Activated T-helper 1 cell treated with anti-CD3 and anti-CD28 coated beads, Interleukin-12 subunit alpha, Interleukin-12 subunit beta, Interleukin-2, Interleukin-4 antibody, amounts not matched to agents 30 ng/mL and 10 ng/mL and 1 ng/mL, durations not matched to agents 14 hours and 24 hours and 36 hours (primary cell): ENCODE measurements around the gene TMEM108. TPM values are rescaled to one million over a fixed set of nuclear protein-coding genes. Genes with fewer than 3 reads are reported as not detected.

Experiments
- DNase-seq: peaks from one replicate; pipeline ENCODE4 v3.0.0; 2021; ENCODE audit warnings: low spot score
- H3K27ac Mint-ChIP-seq: one replicate; pipeline ENCODE4 v1.8.0; 2021; ENCODE audit warnings: mild to moderate bottlenecking, mixed read lengths
- H3K27me3 Mint-ChIP-seq: one replicate; pipeline ENCODE4 v1.8.0; 2022; ENCODE audit warnings: mild to moderate bottlenecking, moderate library complexity, mixed read lengths; ENCODE audit not compliant: insufficient read depth
- H3K36me3 Mint-ChIP-seq: one replicate; pipeline ENCODE4 v1.8.0; 2021; ENCODE audit warnings: low read depth, mixed read lengths
- H3K4me1 Mint-ChIP-seq: one replicate; pipeline ENCODE4 v1.8.0; 2021; ENCODE audit warnings: low read depth, mixed read lengths
- H3K4me3 Mint-ChIP-seq: one replicate; pipeline ENCODE4 v1.8.0; 2021; ENCODE audit warnings: mild to moderate bottlenecking, moderate library complexity, mixed read lengths
- H3K9me3 Mint-ChIP-seq: one replicate; pipeline ENCODE4 v1.8.0; 2021; ENCODE audit warnings: mixed read lengths
- intact Hi-C: fragments of 100-400 bp; cut with micrococcal nuclease; formaldehyde crosslinking; loops from one replicate; pipeline ENCODE4 v1.15.1; 2024
- total RNA-seq: library from RNA; stranded (reverse); gene quantifications from 2 replicates; pipeline ENCODE4 v1.2.3, GENCODE V29; 2022

TMEM108 gene
- total RNA-seq, 1 donor from 2014 or later: not detected

GRCh38 chr3:133196527-133196926 is 158.3 kb downstream of the TMEM108 start:
- Mint-ChIP-seq H3K9me3 (peaks cover 2% of the 10 kb centered on the region), H3K27me3 (peaks cover 5% of the 10 kb centered on the region), H3K36me3 (no peaks in the 10 kb centered on the region), H3K27ac (no peak overlapping the region), H3K4me3 (no peak overlapping the region), H3K4me1 (no peaks in the 10 kb centered on the region)
- no peak for DNase-seq
- intact Hi-C loops: no loop called here

DNA sequence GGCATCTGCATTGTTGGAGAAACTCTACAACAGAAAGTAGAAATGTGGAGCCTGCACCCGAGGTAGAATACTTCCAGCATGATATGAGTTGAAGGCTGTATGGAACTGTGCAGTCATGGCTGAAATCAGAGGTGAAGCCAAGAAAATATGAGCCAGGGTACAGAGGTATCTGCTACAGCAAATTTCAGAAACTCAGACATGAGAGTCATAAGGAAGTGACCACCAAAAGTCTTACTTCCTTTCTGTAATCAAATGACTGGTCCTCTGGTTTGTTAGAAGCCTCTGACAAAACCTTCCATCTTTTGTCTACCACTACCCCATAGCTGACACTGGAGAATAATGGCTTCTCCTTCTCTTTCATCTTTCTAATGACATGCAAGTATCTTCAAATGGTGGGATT is 159.4 kb downstream of the TMEM108 start:
- DNase-seq: no peak
- H3K36me3 Mint-ChIP-seq: no peaks in the 10 kb centered on the region
- no peak overlapping the region for H3K27ac Mint-ChIP-seq
- peaks cover 7% of the 10 kb centered on the region for H3K9me3 Mint-ChIP-seq
- peaks cover 3% of the 10 kb centered on the region for H3K27me3 Mint-ChIP-seq
- no peaks in the 10 kb centered on the region for H3K4me1 Mint-ChIP-seq
- intact Hi-C loops: no loop called here
- H3K4me3 Mint-ChIP-seq: no peak overlapping the region

DNA sequence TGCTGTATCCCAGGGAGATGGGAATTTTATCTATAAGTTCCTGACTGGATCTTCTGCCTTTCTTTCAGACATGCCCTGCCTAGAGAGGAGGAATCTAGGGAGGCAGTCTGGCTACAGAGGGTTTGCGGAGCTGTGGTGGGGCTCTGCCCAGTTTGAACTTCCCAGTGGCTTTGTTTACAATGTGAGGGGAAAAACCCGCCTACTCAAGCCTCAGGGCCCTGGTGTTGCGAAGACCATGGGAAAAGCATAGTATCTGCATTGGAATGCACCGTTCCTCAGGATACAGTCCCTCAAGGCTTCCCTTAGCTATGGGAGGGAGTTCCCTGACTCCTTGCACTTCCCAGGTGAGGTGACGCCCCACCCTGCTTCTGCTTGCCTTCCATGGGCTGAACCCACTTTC is 168.7 kb downstream of the TMEM108 start:
- peaks cover 7% of the 10 kb centered on the region for H3K27me3 Mint-ChIP-seq
- no peak overlapping the region for H3K27ac Mint-ChIP-seq
- intact Hi-C loops: loop anchor here (5.0 kb wide), 1 partner anchor 365 kb away; the partner anchor contains the start of gene CDV3
- peaks cover 7% of the 10 kb centered on the region for H3K9me3 Mint-ChIP-seq
- H3K36me3 Mint-ChIP-seq: peaks cover 2% of the 10 kb centered on the region
- no peak overlapping the region for H3K4me3 Mint-ChIP-seq
- DNase-seq: no peak
- H3K4me1 Mint-ChIP-seq: peaks cover 21% of the 10 kb centered on the region

- Mint-ChIP-seq H3K9me3 (peaks cover 6% of the 10 kb centered on the region), H3K4me1 (peaks cover 21% of the 10 kb centered on the region), H3K4me3 (no peak overlapping the region), H3K27ac (no peak overlapping the region), H3K27me3 (peaks cover 7% of the 10 kb centered on the region), H3K36me3 (peaks cover 2% of the 10 kb centered on the region)
- DNase-seq: no peak
- intact Hi-C loops: loop anchor here (5.0 kb wide), 1 partner anchor 364 kb away; the partner anchor contains the start of gene CDV3
These were observed 170.0 kb downstream of the TMEM108 start for GRCh38 chr3:133208184-133208583.

DNA sequence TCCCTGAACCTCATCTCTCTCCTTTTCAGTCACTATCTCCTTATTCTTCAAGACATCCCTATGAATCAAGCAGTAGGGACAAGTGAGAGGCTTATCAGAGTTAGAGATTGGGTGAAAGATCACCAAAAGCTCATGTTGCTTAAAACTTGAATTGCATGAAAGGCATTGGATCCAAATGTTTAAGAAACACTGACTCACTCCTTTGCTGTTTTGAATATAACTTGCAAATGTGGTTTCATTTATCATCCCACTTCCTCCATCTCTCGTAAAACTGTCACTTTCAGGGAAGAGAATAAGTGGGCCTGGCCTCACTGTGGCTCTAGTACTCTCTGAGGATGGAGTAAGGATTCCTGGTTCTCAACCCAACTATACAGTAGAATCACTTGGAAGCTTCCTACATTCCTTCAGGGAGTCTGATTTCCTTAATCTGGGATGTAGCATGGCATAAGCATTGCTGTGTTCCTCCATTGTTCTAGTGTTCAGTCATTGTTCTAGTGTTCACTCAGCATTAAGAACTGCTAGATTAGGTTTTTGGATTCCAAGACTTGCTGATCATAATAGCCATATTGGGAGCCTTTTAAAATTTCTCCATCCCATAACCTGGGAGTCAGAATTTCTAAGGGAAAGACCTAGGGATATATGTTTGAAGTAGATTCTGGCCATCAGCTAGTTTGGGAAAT is 171.8 kb downstream of the TMEM108 start:
- Mint-ChIP-seq H3K36me3 (no peaks in the 10 kb centered on the region), H3K27me3 (peaks cover 6% of the 10 kb centered on the region), H3K27ac (no peak overlapping the region), H3K4me3 (no peak overlapping the region), H3K4me1 (peaks cover 21% of the 10 kb centered on the region), H3K9me3 (no peaks in the 10 kb centered on the region)
- intact Hi-C loops: loop anchor here (5.0 to 10.0 kb wide), 2 partner anchors 362 to 485 kb away; partner anchors contain the start of genes CDV3 and NPHP3
- DNase-seq: no peak

GRCh38 chr3:133210656-133211055 is 172.5 kb downstream of the TMEM108 start:
- H3K27me3 Mint-ChIP-seq: peaks cover 3% of the 10 kb centered on the region
- H3K4me1 Mint-ChIP-seq: peaks cover 21% of the 10 kb centered on the region
- no peaks in the 10 kb centered on the region for H3K9me3 Mint-ChIP-seq
- no peak overlapping the region for H3K27ac Mint-ChIP-seq
- H3K36me3 Mint-ChIP-seq: no peaks in the 10 kb centered on the region
- intact Hi-C loops: loop anchor here (10.0 kb wide), 1 partner anchor 486 kb away; the partner anchor contains the start of gene NPHP3
- no peak for DNase-seq
- no peak overlapping the region for H3K4me3 Mint-ChIP-seq

DNA sequence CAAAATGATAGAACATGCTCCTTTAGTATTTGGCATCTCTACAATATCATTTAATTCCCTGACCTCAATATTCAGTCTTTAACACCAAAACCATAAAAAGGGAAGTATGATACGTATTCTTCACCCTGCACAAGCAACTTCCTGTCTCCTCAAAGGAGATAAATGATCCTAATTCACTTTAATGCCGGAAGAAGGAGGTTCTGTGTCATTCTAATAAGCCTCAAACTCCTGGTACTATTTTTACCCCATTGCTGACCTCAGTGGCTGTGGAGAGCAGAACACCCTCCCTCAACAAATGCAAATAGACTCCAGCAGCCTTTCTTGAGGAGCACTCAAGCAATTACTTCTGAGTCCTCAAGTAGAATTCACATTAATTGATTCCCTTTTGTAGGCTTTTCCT is 173.3 kb downstream of the TMEM108 start:
- H3K4me3 Mint-ChIP-seq: no peak overlapping the region
- no peak overlapping the region for H3K27ac Mint-ChIP-seq
- no peak for DNase-seq
- H3K36me3 Mint-ChIP-seq: no peaks in the 10 kb centered on the region
- peaks cover 21% of the 10 kb centered on the region for H3K4me1 Mint-ChIP-seq
- no peaks in the 10 kb centered on the region for H3K27me3 Mint-ChIP-seq
- H3K9me3 Mint-ChIP-seq: no peaks in the 10 kb centered on the region
- intact Hi-C loops: loop anchor here (10.0 kb wide), 1 partner anchor 487 kb away; the partner anchor contains the start of gene NPHP3

GRCh38 chr3:133211856-133212255 is 173.7 kb downstream of the TMEM108 start:
- Mint-ChIP-seq H3K27me3 (no peaks in the 10 kb centered on the region), H3K4me1 (peaks cover 21% of the 10 kb centered on the region), H3K4me3 (no peak overlapping the region), H3K27ac (no peak overlapping the region), H3K36me3 (no peaks in the 10 kb centered on the region), H3K9me3 (no peaks in the 10 kb centered on the region)
- intact Hi-C loops: loop anchor here (10.0 kb wide), 1 partner anchor 487 kb away; the partner anchor contains the start of gene NPHP3
- no peak for DNase-seq

- Mint-ChIP-seq H3K27ac (no peak overlapping the region), H3K4me1 (peaks cover 21% of the 10 kb centered on the region), H3K4me3 (no peak overlapping the region), H3K27me3 (peaks cover 5% of the 10 kb centered on the region), H3K36me3 (no peaks in the 10 kb centered on the region), H3K9me3 (no peaks in the 10 kb centered on the region)
- no peak for DNase-seq
- intact Hi-C loops: loop anchor here (10.0 kb wide), 1 partner anchor 489 kb away; the partner anchor contains the start of gene NPHP3
These were observed 175.7 kb downstream of the TMEM108 start for GRCh38 chr3:133213937-133214336.

- Mint-ChIP-seq H3K27ac (no peak overlapping the region), H3K36me3 (no peaks in the 10 kb centered on the region), H3K9me3 (peaks cover 7% of the 10 kb centered on the region), H3K27me3 (peaks cover 12% of the 10 kb centered on the region), H3K4me3 (no peak overlapping the region), H3K4me1 (no peaks in the 10 kb centered on the region)
- intact Hi-C loops: no loop called here
- DNase-seq: no peak
These were observed 189.6 kb downstream of the TMEM108 start for GRCh38 chr3:133227813-133228212.

GRCh38 chr3:133230195-133230594 is 192.0 kb downstream of the TMEM108 start:
- DNase-seq: no peak
- peaks cover 10% of the 10 kb centered on the region for H3K27me3 Mint-ChIP-seq
- intact Hi-C loops: no loop called here
- H3K27ac Mint-ChIP-seq: no peak overlapping the region
- no peak overlapping the region for H3K4me3 Mint-ChIP-seq
- no peaks in the 10 kb centered on the region for H3K36me3 Mint-ChIP-seq
- no peaks in the 10 kb centered on the region for H3K9me3 Mint-ChIP-seq
- no peaks in the 10 kb centered on the region for H3K4me1 Mint-ChIP-seq

DNA sequence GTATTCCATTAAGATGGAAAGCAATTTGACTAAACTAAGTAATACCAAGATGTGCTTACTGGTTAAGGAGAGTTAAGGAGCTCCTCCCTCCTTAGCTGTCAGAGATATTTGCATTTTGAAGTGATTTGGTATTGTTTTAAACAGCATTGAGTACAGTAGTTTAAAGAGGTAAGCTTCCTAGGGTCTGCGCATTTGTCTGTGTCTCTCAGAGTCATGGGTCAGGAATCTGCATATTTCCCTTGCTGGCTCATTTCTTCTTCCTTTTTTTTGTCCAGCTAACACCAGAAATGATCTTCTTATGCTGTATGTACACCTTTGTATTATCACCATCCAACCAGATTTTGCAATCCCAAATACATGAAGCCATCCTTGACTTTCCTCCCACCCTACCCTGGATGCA is 198.7 kb downstream of the TMEM108 start:
- Mint-ChIP-seq H3K36me3 (no peaks in the 10 kb centered on the region), H3K4me3 (no peak overlapping the region), H3K4me1 (no peaks in the 10 kb centered on the region), H3K9me3 (no peaks in the 10 kb centered on the region), H3K27me3 (peaks cover 9% of the 10 kb centered on the region), H3K27ac (no peak overlapping the region)
- intact Hi-C loops: no loop called here
- no peak for DNase-seq

DNA sequence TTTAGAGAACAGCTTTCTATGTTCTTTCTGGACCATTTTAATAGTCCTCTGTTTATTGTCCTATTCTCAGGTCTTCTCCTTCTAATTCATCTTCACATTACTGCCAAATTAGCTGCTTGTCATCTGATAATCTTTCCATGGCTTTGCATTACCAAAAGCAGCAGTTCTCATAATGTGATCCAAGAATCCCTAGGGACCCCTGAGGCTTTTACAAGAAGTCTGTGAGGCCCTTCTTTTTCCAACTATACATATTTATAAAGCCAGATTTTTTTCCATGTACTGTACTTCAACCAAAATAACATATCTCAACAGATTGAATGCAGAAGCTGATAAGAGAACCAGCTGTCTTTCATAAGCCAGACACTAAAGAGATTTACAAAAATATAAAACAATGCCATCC is 199.2 kb downstream of the TMEM108 start:
- Mint-ChIP-seq H3K27me3 (peaks cover 9% of the 10 kb centered on the region), H3K9me3 (no peaks in the 10 kb centered on the region), H3K4me1 (no peaks in the 10 kb centered on the region), H3K4me3 (no peak overlapping the region), H3K27ac (no peak overlapping the region), H3K36me3 (no peaks in the 10 kb centered on the region)
- no peak for DNase-seq
- intact Hi-C loops: no loop called here
